ENCODE results near the gene ZNF317.

Gene ZNF317

DNA sequence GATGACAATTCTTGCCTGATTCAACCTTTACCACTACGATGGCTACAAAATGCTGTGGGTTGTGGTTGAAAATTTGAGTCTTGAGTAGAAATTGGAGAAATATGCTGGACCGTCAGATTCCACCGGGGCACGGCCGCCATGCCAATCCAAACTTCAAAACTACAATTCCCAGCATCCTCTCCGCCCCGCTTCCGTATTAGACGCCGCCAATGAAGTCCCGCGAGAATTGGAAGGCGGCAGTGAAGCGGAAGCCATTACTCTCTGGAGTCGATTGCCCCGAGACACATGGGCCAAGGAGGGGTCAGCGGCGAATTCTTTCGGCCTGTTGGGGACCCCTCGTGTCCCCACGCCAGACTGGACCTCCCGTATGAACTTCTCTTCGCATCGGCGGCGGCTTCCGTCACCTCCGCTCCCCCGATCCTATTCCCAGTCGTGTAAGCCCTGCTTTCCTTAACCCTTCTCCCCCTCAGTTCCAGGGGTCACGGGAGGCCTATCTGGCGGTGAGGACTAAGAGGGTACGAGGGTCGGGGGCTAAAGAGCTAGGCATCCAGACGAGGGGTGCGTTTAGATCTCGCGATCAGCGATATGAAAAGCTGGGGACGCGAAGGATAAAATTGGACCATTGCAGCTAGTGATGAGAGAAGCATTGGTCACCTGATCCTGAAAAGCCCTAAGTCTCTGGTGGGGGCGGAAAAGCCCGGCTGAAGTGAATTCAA lies at the start of gene ZNF317:
TSS of gene ZNF317 (plus strand) at position 239 of the 716 bp plus-strand sequence. CDS start 15,620 bp downstream, outside the sequence.
- peak; percentile 89 to 90 for DNase-seq

DNA sequence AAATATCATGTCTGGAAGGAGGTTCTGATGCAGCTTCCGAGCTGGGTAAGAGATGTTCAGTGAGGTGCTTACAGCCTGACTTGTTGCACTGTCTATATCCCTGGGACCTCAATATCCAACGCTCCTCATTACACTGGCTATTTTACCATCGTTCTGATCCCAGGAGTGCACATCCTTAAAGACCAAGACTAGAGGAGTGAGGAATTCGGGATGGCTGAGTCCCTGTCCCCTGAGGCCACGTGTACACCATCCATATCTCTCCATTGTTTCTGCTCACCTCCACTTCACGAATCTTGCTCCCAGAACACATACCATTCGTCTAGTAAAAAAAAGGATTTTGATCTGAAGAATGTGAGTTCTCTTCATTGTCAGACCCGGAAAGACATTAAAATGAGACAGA lies 32.8 kb upstream of the ZNF317 start, which contains the start of gene OR7G2:
TSS of gene OR7G2 (minus strand) at position 101 of the 400 bp plus-strand sequence. CDS start 4,232 bp downstream, outside the sequence.
- DNase-seq = no peak

DNA sequence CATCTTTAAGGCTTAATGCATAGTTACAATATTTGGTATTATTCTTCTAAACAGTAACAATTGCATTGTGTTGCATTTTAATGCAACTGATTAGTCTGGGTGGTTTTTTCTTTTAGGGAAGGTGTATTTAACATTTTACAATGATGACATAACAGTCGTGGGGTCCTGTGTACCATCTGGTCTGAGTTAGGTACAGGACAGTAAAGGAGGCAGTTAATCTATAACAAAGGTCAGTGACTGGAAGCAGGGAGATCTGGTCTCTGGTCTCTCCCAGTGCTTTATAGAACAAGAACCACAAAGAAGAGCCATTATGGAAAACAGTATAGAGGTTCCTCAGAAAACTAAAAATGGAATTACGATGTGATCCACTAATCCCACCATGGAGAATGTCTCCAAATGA lies 30.2 kb upstream of the ZNF317 start:
- no peak for DNase-seq

DNA sequence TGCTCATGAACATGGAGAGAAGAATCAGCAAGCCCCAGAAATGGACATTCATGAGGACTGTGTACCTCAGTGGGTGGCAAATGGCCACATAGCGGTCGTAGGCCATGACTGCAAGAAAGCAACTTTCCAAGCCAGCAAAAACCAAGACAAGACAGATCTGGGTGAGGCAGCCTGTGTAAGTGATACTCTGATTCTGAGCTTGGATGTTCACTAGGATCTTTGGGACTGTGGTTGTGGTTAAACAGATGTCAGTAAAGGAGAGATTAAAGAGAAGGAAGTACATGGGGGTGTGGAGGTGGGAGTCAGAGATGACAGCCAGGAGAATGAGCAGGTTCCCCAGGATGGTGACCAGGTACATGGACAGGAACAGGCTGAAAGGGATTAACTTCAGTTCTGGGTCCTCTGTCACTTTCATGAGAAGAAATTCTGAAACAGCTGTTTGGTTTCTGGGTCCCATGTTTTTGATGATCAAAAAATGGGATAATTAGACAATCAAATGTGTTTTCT lies 24.8 kb upstream of the ZNF317 start, which contains the start of gene OR7G1:
TSS of gene OR7G1 (minus strand) at position 457 of the 507 bp plus-strand sequence. CDS start at position 457, 0 bp downstream.
- no peak for DNase-seq

GRCh38 chr19:9116547-9116946 lies 23.6 kb upstream of the ZNF317 start:
- DNase-seq = no peak

- no peak for DNase-seq
Observed at GRCh38 chr19:9126900-9127405, 13.2 kb upstream of the ZNF317 start, which contains the start of gene OR7G3. OR7G3 (minus strand) TSS chr19:9126950; CDS start chr19:9126950, 0 bp downstream.

DNA sequence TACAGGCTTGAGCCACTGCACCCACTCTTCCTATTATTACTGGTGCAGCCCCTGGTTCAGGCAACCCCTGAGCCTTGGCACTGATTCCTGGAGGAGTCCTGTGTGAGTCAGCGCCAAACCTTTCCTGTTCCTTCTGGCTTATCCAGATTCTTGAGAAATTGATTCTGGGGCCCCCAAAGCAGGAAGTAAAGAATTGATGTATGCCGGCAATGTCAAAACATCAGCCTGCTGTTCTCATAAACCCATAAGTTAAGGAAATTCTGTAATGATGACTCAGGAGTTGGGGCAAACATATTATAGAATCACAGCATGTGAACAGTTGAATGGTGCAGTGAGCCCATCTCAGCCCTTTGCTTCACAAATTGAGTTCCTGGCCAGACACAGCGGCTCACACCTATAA lies 12.0 kb upstream of the ZNF317 start:
- DNase-seq = no peak

DNA sequence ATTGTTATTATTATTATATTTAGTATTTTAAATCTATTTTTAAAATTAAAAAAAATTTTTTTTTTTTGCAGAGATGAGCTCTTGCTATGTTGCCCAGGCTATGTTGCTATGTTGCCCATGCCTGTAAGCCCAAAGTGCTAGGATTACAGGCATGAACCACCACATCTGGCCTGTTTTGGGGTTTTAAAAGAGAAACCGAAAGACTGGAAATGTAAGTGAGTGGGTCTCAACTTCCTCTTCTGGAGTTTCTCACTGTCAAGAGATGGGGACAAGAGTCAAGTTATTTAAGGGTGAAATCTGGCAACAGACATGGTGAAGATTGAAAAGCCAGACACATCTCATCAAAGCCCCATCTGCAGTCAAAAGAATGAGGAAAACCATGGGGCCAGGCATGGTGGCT lies 9.2 kb upstream of the ZNF317 start:
- DNase-seq = no peak

- DNase-seq = no peak
Observed at GRCh38 chr19:9132422-9132821, 7.8 kb upstream of the ZNF317 start.

DNA sequence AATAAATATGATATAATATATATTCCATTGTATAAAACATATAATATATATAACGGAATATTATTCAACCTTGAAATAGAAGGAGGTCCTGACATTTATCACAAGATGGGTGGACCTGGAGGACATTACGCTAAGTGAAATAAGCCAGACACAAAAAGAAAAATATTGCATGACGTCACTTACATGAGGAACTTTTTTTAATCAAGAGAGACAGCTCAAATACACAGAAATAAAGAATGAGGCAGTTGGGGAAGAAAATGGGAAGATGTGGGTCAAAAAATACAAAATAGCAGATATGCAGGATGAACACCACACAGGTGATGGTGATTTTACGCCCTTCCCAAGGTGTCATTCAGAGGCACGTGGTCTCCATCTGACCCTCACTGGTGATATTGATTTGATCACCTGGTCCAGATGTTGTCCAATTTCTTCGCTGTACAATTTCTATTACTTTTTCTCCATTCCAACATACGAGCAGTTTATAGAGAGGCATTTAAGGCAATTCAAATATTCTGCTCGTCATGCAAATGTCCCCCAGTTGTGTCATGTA lies 513 bp upstream of the ZNF317 start:
- DNase-seq = no peak

GRCh38 chr19:9144920-9145319 lies 4.7 kb downstream of the ZNF317 start:
- DNase-seq = no peak

- no peak for DNase-seq
Observed at GRCh38 chr19:9146882-9147281, 6.7 kb downstream of the ZNF317 start.

GRCh38 chr19:9148697-9149096 lies 8.5 kb downstream of the ZNF317 start:
- no peak for DNase-seq

- DNase-seq = no peak
Observed at GRCh38 chr19:9149997-9150396, 9.8 kb downstream of the ZNF317 start.

- no peak for DNase-seq
Observed at GRCh38 chr19:9150650-9151049, 10.5 kb downstream of the ZNF317 start.

GRCh38 chr19:9151367-9151766 lies 11.2 kb downstream of the ZNF317 start:
- DNase-seq = no peak

GRCh38 chr19:9155591-9155990 lies 15.4 kb downstream of the ZNF317 start:
- DNase-seq = no peak

DNA sequence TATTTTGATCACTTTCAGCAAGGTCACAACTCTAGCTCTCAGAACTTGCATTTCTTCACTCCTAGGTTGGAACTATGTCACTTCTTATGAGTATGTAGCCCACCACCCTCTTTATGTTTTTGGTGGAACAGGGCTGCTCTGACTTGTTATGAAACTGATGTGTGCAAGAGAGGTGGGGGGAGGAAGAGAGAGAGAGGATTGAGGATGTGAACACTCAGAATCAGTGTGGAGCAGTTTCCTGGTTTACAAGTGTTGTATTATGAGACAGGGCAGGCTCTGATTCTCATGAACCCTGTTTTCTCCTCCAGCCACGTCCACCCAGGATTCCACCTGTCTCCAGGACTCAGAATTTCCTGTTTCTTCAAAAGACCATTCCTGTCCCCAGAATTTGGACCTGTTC lies 16.1 kb downstream of the ZNF317 start:
- DNase-seq = no peak

DNA sequence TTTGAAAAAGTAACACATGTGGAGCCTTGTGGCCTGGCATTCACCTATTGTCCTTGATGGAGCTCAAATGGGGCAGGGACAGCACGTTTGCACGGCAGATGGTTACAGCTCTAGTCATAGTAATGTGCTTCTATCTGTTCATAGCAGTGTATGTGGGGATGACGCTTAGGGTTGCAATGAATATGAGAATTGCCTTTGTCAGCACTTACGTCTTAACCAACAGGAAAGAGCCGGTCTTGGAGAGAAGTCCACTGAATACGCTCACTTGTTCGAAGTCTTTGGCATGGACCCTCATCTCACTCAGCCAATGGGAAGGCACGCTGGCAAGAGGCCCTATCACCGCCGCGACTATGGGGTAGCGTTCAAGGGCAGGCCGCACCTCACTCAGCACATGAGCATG lies 19.7 kb downstream of the ZNF317 start:
- no peak for DNase-seq

- DNase-seq = no peak
Observed at GRCh38 chr19:9161427-9161826, 21.2 kb downstream of the ZNF317 start.

DNA sequence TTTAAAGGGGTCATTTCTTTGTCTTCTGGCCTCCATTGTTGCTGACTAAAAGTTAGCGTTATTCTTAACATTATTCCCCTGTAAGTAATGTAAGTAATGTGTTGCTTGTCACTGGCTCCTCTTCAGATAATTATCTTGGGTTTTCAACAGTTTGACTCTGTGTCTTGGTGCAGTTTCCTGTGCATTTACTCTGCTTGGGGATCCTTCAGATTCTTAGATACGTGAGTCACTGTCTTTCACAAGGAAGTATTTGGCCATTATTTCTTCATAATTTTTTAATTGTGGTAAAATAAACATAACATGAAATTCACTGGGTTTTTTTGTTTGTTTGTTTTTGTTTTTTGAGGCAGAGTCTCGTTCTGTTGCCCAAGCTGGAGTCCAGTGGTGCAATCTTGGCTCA lies 25.1 kb downstream of the ZNF317 start:
- DNase-seq = no peak

DNA sequence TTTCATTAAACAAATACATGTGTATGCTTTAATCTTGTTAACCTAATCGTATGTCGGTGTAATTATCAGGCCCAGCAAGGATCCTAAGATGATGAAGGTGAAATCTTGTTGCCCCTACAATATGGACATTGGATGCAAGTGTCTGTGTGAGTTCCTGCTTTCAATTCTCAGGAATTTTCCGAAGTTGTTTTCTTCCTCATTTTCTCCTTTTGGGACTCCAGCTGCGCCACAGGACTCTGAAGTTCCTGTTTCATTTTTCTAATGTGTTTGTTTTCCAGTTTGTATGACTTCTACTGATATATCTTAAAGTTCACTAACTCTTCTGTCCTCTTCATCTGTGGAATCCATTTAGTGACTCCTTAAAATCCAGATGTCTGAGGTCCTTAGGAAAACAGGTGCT lies 26.6 kb downstream of the ZNF317 start:
- no peak for DNase-seq

DNA sequence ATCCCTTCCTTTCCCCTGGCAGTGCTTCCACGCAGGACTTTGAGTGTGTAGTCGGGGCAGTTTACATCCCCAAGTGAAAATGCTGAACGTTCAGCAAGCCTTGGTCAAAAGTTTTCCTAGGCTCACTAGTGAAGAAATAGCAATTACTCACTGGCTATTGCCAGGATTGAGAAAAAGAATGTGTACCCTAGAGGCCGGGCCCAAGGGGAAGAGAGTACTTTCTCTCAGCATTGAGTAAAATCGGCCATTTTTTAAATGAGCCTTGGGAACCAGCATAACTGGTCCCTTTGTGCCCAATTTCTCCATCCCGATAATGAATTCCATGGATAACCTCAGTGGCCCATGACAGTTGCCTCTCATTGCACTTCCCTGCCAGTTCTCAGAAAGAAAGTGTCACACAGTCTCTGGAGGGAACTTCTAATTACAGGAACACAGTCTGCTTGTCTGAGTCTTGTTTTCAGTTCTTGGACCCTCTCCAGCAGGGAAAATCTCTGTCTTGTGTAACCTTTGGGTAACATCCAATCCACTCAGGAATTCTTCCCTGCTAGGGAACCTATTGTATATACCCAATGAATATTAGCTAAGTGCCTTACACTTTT lies 31.3 kb downstream of the ZNF317 start:
- DNase-seq = no peak

DNA sequence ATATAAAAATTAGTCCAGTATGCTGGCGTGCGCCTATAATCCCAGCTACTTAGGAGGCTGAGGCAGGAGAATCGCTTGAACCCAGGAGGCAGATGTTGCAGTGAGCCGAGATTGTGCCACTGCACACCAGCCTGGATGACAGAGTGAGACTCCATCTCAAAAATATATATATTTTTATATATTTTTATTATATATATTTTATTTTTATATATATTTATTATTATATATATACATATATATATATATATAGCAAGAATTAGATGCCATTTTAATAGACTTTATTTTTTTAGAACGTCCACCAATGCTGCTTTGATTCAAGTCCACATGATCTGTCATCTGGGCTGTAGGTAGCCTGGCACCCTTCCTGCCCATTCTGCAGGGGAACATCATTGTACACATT lies 35.1 kb downstream of the ZNF317 start:
- no peak for DNase-seq

Measured in activated CD4-positive, alpha-beta T cell treated with anti-CD3 and anti-CD28 coated beads, Interleukin-2, amount 50 U/mL, for 4 hours (primary cell).